Measurements from ENCODE around the gene SYNRG. TPM values are rescaled to one million over a fixed set of nuclear protein-coding genes. Genes with fewer than 3 reads are reported as not detected.

The SYNRG gene
- total and polyA plus RNA-seq, 12 donors: 2.9 to 57.6 (median 40.4) TPM

- no peak overlapping the region for H3K4me3 ChIP-seq
- no peaks in the 10 kb centered on the region for H3K9me3 ChIP-seq
- TF ChIP-seq CTCF (IDR thresholded peaks at IDR 0.05): no peak
- H3K4me1 ChIP-seq: peaks cover 2 to 37% (median 30%) of the 10 kb centered on the region in 9 donors
- intact Hi-C loops (cut with DNase I): no loop called here
- DNase-seq: no peak
- peaks cover 0 to 62% (median 37%) of the 10 kb centered on the region in 9 donors for H3K36me3 ChIP-seq
- ATAC-seq: no peak
- 94 to 97% methylated on average over 2 of the region's 2 CpGs for WGBS, 2 donors
- no peak overlapping the region for H3K27ac ChIP-seq
- H3K27me3 ChIP-seq: no peaks in the 10 kb centered on the region
Measured at GRCh38 chr17:37543637-37544052, 65.6 kb downstream of the SYNRG start.

GRCh38 chr17:37541880-37542660, 67.1 kb downstream of the SYNRG start:
- DNase-seq: no peak
- Histone ChIP-seq H3K36me3 (peaks cover 0 to 78% (median 52%) of the 10 kb centered on the region in 9 donors), H3K4me3 (no peak overlapping the region), H3K27me3 (no peaks in the 10 kb centered on the region), H3K4me1 (peaks cover 2 to 21% (median 16%) of the 10 kb centered on the region in 9 donors), H3K27ac (no peak overlapping the region), H3K9me3 (no peaks in the 10 kb centered on the region)
- intact Hi-C loops (cut with DNase I): no loop called here
- ATAC-seq: no peak
- 85 to 97% methylated on average over 9 of the region's 9 CpGs for WGBS, 2 donors
- no peak for TF ChIP-seq CTCF (IDR thresholded peaks at IDR 0.05)

GRCh38 chr17:37538981-37539659, 70.1 kb downstream of the SYNRG start:
- WGBS, 2 donors: 95 to 100% methylated on average over 8 of the region's 8 CpGs
- Histone ChIP-seq H3K4me3 (no peak overlapping the region), H3K27me3 (no peaks in the 10 kb centered on the region), H3K27ac (no peak overlapping the region), H3K36me3 (peaks cover 0 to 100% (median 75%) of the 10 kb centered on the region in 9 donors), H3K4me1 (no peaks in the 10 kb centered on the region), H3K9me3 (no peaks in the 10 kb centered on the region)
- no peak for TF ChIP-seq CTCF (IDR thresholded peaks at IDR 0.05)
- intact Hi-C loops (cut with DNase I): no loop called here
- no peak for ATAC-seq
- DNase-seq: no peak

GRCh38 chr17:37535906-37536305, 73.3 kb downstream of the SYNRG start:
- WGBS, 2 donors: 61 to 82% methylated on average over 5 of the region's 5 CpGs
- ATAC-seq: no peak

More at GRCh38 chr17:37535906-37536305, 73.3 kb downstream of the SYNRG start:
- Histone ChIP-seq H3K27ac (no peak overlapping the region), H3K4me1 (no peaks in the 10 kb centered on the region), H3K27me3 (no peaks in the 10 kb centered on the region), H3K4me3 (no peak overlapping the region), H3K9me3 (no peaks in the 10 kb centered on the region), H3K36me3 (peaks cover 0 to 100% (median 61%) of the 10 kb centered on the region in 9 donors)
- TF ChIP-seq CTCF (IDR thresholded peaks at IDR 0.05): no peak
- intact Hi-C loops (cut with DNase I): no loop called here
- DNase-seq: no peak
